PFSK-1 (cell line): Measurements from ENCODE around the gene NCKIPSD.

Source experiments
- POLR2AphosphoS5 ChIP-seq: IDR thresholded peaks from 2 replicates; pipeline ENCODE4 v1.6.1; 2012; ENCODE audit warnings: low read depth, mild to moderate bottlenecking, control low read depth, low read length, moderate library complexity
- REST ChIP-seq, 2 experiments: IDR thresholded peaks; 2 replicates each; pipeline versions ENCODE4 v1.6.1 to v1.8.0; 2011 to 2012; ENCODE audit warnings: low read depth in 2 of 2, low read length in 2 of 2, control low read depth in 1 of 2, inconsistent platforms in 1 of 2, mild to moderate bottlenecking in 1 of 2, moderate library complexity in 1 of 2; ENCODE audit not compliant: insufficient read depth in 1 of 2
- TAF1 ChIP-seq: IDR thresholded peaks from 2 replicates; pipeline ENCODE4 v1.6.1; 2012; ENCODE audit warnings: low read length, control low read depth, borderline replicate concordance; ENCODE audit not compliant: insufficient read depth

DNA sequence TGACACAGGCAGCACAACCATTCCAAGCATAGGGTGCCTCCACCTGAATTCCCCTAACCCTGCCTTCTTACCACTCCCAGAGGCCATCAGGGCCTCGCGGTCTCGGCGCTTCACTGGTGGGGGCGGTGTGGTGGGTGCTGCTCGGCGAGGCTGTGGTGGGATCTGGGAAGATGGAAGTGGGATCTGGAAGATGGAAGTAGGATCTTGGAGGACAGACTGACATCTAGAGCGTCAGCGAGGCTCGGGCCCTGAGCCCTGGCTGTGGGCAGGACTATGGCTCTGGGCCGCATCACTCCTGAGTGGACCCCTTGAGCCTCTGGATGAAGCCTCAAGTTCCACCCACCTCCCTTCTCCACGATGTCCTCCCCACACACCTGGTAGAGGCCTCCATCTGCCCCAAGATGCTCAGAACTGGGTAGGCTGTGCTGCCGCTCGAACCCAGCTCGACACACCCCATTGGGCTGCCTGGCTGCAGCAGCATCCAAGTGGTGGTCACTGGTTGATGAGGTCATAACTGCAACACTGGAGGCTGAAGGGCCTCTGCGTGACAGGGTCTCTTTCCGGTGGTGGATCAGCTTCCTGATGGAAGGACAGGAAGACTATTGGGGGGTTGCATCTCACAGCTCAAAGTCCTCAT, 3.6 kb downstream of the NCKIPSD start:
- no peak for TF ChIP-seq POLR2AphosphoS5
- no peak for TF ChIP-seq REST (IDR thresholded peaks at IDR 0.05; ENCODE audit: insufficient read depth in 1 of 2, low read depth in 2 of 2, low read length in 2 of 2)
- no peak for TF ChIP-seq TAF1
